SH-SY5Y (cell line): Measurements from ENCODE around the gene CNIH3.

Experiments
- GATA2 ChIP-seq: IDR thresholded peaks from 2 replicates; pipeline ENCODE4 v1.6.1; 2011; ENCODE audit warnings: mild to moderate bottlenecking, low read depth, low read length
- GATA3 ChIP-seq: IDR thresholded peaks from 2 replicates; pipeline ENCODE4 v1.6.1; 2011; ENCODE audit warnings: low read depth, mild to moderate bottlenecking, low read length, moderate library complexity

CNIH3 gene

GRCh38 chr1:224615861-224616755, at the start of gene CNIH3:
TSS of gene CNIH3 (plus strand) at chr1:224616317. CDS start at chr1:224617175, 858 bp downstream.
- no peak for TF ChIP-seq GATA3
- TF ChIP-seq GATA2 = no peak

- TF ChIP-seq GATA2 (no peak), GATA3 (no peak)
Observed at GRCh38 chr1:224569276-224569675, 46.8 kb upstream of the CNIH3 start.

GRCh38 chr1:224579526-224579925, 36.6 kb upstream of the CNIH3 start:
- TF ChIP-seq GATA2 (no peak), GATA3 (no peak)

GRCh38 chr1:224580006-224580405, 36.1 kb upstream of the CNIH3 start:
- TF ChIP-seq GATA3 = no peak
- TF ChIP-seq GATA2 = no peak

DNA sequence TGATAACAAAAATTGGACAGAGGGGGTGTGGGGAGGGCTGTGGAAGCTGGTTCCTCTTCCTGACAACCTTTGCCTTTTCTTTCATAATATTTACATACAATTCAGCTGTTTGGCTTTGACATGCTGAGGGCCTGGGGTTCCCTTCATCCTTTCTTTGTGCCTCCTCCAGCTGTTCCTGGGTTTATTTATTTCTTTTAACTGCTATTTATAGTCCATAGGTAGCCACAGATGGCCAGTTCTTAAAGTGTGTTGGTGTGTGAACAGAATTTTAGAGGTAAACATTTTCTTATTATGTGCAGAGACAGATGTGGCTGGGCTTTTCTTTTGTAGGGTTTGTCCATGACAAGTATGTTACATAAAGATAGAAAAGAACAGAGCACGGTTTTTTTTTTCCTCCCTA, 34.1 kb upstream of the CNIH3 start:
- TF ChIP-seq GATA3 (no peak), GATA2 (no peak)

DNA sequence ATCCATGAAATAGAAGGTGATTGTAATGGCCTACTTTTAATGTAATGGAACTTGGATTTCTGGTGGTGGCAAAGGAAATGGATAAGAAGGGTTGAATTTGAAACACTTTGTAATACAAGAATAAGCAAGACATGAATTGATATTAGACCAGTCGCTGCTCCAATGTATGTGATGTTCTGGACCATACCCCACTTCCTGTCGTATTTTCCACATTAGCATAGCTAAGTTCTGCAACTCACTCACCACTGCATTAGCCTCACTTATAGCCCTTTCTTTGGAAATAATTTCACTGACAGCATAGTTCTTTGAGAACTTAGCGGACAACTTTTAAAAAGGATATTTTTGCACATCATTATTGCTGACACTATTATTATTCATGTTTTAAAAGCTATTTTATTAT, 32.3 kb upstream of the CNIH3 start:
- TF ChIP-seq GATA3 (no peak), GATA2 (no peak)

- TF ChIP-seq GATA3 (no peak), GATA2 (no peak)
Observed at GRCh38 chr1:224585051-224585450, 31.1 kb upstream of the CNIH3 start.

- TF ChIP-seq GATA2 = no peak
- TF ChIP-seq GATA3 = no peak
Observed at GRCh38 chr1:224587051-224587450, 29.1 kb upstream of the CNIH3 start.

GRCh38 chr1:224588515-224588914, 27.6 kb upstream of the CNIH3 start:
- no peak for TF ChIP-seq GATA3
- TF ChIP-seq GATA2 = no peak

- TF ChIP-seq GATA2 (no peak), GATA3 (no peak)
Observed at GRCh38 chr1:224589006-224589405, 27.1 kb upstream of the CNIH3 start.

DNA sequence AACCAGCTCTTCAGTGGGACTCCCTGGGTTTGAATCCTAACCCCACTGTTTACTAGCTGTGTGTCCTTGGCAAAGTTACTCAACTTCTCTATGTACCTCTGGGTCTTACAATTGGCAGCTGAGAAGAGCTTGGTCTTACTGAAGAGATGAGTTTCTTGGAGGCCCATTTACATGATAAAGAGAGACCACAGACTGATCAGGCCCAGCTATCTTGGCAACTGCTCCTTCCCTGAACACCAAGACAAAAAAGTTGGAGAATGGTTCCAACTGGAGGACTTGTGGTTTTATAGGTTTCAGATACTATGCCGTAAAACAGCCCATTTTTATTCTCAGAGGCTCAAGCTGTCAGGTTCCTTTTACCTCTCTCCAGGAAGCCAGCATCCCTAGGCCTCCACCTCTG, 24.8 kb upstream of the CNIH3 start:
- TF ChIP-seq GATA3 (no peak), GATA2 (no peak)

- no peak for TF ChIP-seq GATA2
- no peak for TF ChIP-seq GATA3
Observed at GRCh38 chr1:224592636-224593582, 23.2 kb upstream of the CNIH3 start.

- TF ChIP-seq GATA3 (no peak), GATA2 (no peak)
Observed at GRCh38 chr1:224594360-224594759, 21.8 kb upstream of the CNIH3 start.

- TF ChIP-seq GATA3 (no peak), GATA2 (no peak)
Observed at GRCh38 chr1:224594851-224595250, 21.3 kb upstream of the CNIH3 start.
